Left lung (tissue), 10 donors: ENCODE results near the gene GRM6. TPM values are rescaled to one million over a fixed set of nuclear protein-coding genes. Genes with fewer than 3 reads are reported as not detected.

Experiments
- ATAC-seq: fragments of 200-7000 bp; cut with Tn5 transposase; one replicate; pipeline ENCODE4 v1.9.1; 2020; ENCODE audit warnings: moderate library complexity
- DNase-seq, 4 donors: peaks; one replicate each; pipeline ENCODE4 v3.0.0-alpha.2; 2013 to 2020
- H3K27ac ChIP-seq, 2 donors: fragments of 200-600 bp; sonication (generic) in 1 of 2; one replicate each; pipeline versions ENCODE4 v1.5.0 to v1.8.0; 2020 to 2021
- H3K27me3 ChIP-seq, 2 donors: fragments of 200-600 bp; sonication (generic) in 1 of 2; one replicate each; pipeline versions ENCODE4 v1.5.0 to v1.8.0; 2020 to 2021
- H3K36me3 ChIP-seq, 2 donors: fragments of 200-600 bp; sonication (generic) in 1 of 2; one replicate each; pipeline versions ENCODE4 v1.5.0 to v1.8.0; 2020 to 2021
- H3K4me1 ChIP-seq, 2 donors: fragments of 200-600 bp; one replicate each; pipeline ENCODE4 v1.8.0; 2021
- H3K4me3 ChIP-seq, 2 donors: fragments of 200-600 bp; sonication (generic) in 1 of 2; one replicate each; pipeline versions ENCODE4 v1.5.0 to v1.8.0; 2020 to 2021; ENCODE audit warnings: mild to moderate bottlenecking in 1 of 2
- H3K9me3 ChIP-seq, 2 donors: fragments of 200-600 bp; sonication (generic) in 1 of 2; one replicate each; pipeline versions ENCODE4 v1.5.0 to v1.8.0; 2020 to 2021
- CTCF ChIP-seq, 2 donors: fragments of 200-600 bp; sonication (generic) in 1 of 2; IDR thresholded peaks; one replicate each; pipeline versions ENCODE4 v1.5.0 to v1.8.0; 2021; ENCODE audit warnings: antibody characterized with exemption in 2 of 2
- intact Hi-C, 2 donors: fragments of 100-400 bp; cut with DNase I; formaldehyde crosslinking; loops; one replicate each; pipeline versions ENCODE4 v1.11.2 to v1.14.2; 2022
- polyA plus RNA-seq, 6 donors: library from polyadenylated mRNA; unstranded; fragments of 120-200 nt; gene quantifications; one replicate each; pipeline ENCODE4 v1.2.1, GENCODE V29; 2013; ENCODE audit not compliant: insufficient read length in 6 of 6
- total RNA-seq, 2 donors: library from RNA; stranded (reverse); fragmentation: NEBNext Ultra II Directional; extraction: Animal tissue kit (Norgen Biotek cat#: 25700); gene quantifications; one replicate each; pipeline ENCODE4 v1.2.1, GENCODE V29; 2021
- donor health status: DM: no; HTN: yes; CAD: no.
- donor health status: DM: no; HTN: no; CAD: no.

The GRM6 gene
- total and polyA plus RNA-seq, 8 donors: 1.4 to 2.5 (median 1.7) TPM; not detected in 2

- no peak overlapping the region for H3K27ac ChIP-seq
- no peak for TF ChIP-seq CTCF (IDR thresholded peaks at IDR 0.05)
- DNase-seq (peak in 1 of 4 donors; percentile 54), ATAC-seq (no peak)
- no peak overlapping the region for H3K4me3 ChIP-seq
- intact Hi-C loops: no loop called here
- no peaks in the 10 kb centered on the region for H3K4me1 ChIP-seq
- H3K9me3 ChIP-seq: peaks cover 4 to 48% of the 10 kb centered on the region in 2 donors
- H3K27me3 ChIP-seq: peaks cover 14 to 51% of the 10 kb centered on the region in 2 donors
- H3K36me3 ChIP-seq: no peaks in the 10 kb centered on the region
Observed at GRCh38 chr5:178991190-178992145, 3.7 kb downstream of the GRM6 start.

- Histone ChIP-seq H3K4me1 (no peaks in the 10 kb centered on the region), H3K4me3 (no peak overlapping the region), H3K27ac (no peak overlapping the region), H3K9me3 (peaks cover 4 to 57% of the 10 kb centered on the region in 2 donors), H3K36me3 (no peaks in the 10 kb centered on the region), H3K27me3 (peaks cover 6 to 41% of the 10 kb centered on the region in 2 donors)
- no peak for TF ChIP-seq CTCF (IDR thresholded peaks at IDR 0.05)
- intact Hi-C loops: no loop called here
- DNase-seq: peak in 1 of 4 donors; percentile 59
- ATAC-seq: no peak
Observed at GRCh38 chr5:178990491-178990890, 4.6 kb downstream of the GRM6 start.

- intact Hi-C loops: no loop called here
- no peaks in the 10 kb centered on the region for H3K4me1 ChIP-seq
- no peak overlapping the region for H3K4me3 ChIP-seq
- H3K27me3 ChIP-seq: peaks cover 6 to 29% of the 10 kb centered on the region in 2 donors
- peaks cover 4 to 67% of the 10 kb centered on the region in 2 donors for H3K9me3 ChIP-seq
- TF ChIP-seq CTCF (IDR thresholded peaks at IDR 0.05): no peak
- H3K27ac ChIP-seq: no peak overlapping the region
- no peaks in the 10 kb centered on the region for H3K36me3 ChIP-seq
- no peak for ATAC-seq
- DNase-seq: no peak
Observed at GRCh38 chr5:178989311-178989710, 5.8 kb downstream of the GRM6 start.

- Histone ChIP-seq H3K4me3 (no peak overlapping the region), H3K27ac (no peak overlapping the region), H3K9me3 (peaks cover 4 to 74% of the 10 kb centered on the region in 2 donors), H3K27me3 (peaks cover 0 to 23% of the 10 kb centered on the region in 2 donors), H3K4me1 (no peaks in the 10 kb centered on the region), H3K36me3 (no peaks in the 10 kb centered on the region)
- intact Hi-C loops: no loop called here
- ATAC-seq (no peak), DNase-seq (peak in 1 of 4 donors; percentile 71)
- TF ChIP-seq CTCF (IDR thresholded peaks at IDR 0.05): no peak
Observed at GRCh38 chr5:178988436-178989220, 6.5 kb downstream of the GRM6 start.
